HG02938 (cell line): ENCODE measurements around the gene HLA-E.
"Not testable (repeated sequence)": the region's sequence is repeated elsewhere in the genome, so short reads cannot be mapped to it uniquely, and the experiment has no call there.

Experiments used
- ATAC-seq: cut with Tn5 transposase; IDR thresholded peaks from one replicate; pipeline ENCODE4 v1.9.1; 2021; ENCODE audit warnings: mild to moderate bottlenecking, moderate library complexity; ENCODE audit not compliant: unreplicated experiment

Gene HLA-E

GRCh38 chr6:30480536-30481156 is 8.7 kb upstream of the HLA-E start:
- ATAC-seq, result no peak

DNA sequence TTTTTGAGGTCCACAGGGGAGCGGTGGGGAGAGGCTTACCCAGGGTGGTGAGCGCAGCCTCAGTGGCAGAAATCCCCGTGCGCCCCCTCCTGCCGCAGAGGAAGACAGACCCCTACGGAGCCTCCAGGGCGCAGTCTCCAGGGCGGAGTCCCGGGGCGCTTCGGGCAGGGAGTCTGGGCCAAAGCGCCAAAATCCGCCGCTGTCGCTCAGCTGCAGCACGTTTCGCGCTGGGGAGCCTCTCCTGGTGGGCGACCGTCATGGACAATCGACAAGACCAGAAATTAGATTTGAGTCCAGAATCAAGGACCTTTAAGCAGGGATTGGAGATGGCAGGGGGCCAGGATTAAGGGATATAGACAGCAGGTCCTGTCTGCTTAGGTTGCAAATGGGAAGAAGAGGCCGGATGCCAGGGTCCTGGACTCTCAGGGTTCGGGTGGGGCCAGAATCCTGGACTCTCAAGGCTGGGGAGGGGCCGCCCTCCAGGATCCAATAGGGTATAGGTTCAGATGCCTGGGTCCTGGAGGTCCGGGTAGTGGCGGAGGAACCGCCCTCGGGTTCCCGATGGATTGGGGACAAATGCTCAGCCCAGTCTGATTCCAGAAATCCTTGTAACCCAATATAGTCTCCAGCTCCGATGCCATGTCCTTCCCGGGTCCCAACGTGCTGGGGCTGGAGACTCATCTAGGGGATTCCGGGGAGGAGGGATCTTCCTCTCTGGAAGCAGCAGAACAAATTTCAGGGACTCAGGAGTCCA is 7.9 kb upstream of the HLA-E start:
- ATAC-seq, result no peak

DNA sequence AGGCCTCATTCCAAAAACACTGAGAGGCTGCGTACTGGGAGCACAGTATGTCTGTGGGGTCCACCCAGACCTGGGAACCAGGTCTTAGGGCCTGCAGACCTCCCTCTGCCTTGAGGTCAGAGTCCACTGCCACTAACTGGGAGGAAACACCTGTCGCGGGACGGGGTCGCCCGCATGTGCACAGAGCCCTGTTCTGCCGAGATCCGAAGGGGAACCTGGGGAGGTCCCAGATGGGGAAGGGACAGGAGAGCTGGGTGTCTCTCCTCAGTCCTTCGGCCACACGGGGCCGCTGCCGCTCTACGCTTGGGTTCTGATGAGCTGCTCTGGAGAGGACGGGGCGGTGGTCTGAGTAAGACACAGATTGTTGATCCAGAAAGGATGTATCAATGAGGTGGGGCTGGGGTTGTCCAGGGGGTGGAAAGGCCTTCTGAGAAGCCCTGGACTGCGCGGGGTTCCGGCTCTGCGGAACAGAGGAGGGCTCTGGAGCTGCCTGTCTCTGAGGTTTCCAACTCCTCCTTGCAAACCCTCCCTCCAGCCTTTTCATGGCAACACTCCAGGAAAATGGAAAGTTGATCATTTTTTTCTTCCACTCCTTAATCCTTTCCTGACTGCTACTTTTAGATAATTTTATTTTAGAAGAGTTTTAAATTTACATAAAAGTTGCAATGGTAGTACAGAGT is 7.2 kb upstream of the HLA-E start:
- not testable (repeated sequence) for ATAC-seq

GRCh38 chr6:30483677-30484279 is 5.5 kb upstream of the HLA-E start:
- no peak for ATAC-seq

DNA sequence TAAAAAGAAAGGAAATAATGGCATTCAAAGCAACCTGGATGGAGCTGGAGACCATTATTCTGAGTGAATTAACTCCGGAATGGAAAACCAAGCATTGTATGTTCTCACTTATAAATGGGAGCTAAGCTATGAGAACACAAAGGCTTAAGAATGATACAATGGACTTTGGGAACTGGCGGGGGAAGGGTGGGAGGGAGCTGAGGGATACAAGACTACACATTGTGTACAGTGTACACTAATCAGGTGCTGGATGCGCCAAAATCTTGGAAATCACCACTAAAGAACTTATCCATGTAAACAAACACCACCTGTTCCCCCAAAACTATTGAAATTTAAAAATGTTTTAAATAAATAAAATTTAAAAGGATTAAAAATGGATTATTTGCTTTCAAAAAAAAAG is 4.1 kb upstream of the HLA-E start:
- ATAC-seq, result no peak

DNA sequence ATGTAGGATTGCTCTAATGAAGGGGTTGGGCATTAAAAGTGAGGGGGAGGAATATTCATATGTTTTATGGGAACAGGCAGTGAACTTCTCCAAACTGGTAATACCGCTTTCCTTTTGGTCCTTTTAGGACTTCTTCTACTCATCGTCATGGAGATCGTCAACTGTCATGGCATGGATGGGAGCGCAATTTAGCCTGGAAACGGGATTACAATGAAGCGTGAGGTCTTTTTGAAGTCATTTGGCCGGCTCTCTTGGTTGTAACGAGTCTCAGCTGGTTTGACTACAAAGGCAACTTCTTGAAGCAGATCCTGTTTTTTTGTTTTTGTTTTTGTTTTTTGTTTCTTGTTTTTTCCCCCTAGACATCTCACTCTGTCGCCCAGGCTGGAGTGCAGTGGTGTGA is 1.4 kb upstream of the HLA-E start:
- ATAC-seq, result no peak

- ATAC-seq, result not testable (repeated sequence)
Measured at GRCh38 chr6:30488697-30489080, 620 bp upstream of the HLA-E start.

DNA sequence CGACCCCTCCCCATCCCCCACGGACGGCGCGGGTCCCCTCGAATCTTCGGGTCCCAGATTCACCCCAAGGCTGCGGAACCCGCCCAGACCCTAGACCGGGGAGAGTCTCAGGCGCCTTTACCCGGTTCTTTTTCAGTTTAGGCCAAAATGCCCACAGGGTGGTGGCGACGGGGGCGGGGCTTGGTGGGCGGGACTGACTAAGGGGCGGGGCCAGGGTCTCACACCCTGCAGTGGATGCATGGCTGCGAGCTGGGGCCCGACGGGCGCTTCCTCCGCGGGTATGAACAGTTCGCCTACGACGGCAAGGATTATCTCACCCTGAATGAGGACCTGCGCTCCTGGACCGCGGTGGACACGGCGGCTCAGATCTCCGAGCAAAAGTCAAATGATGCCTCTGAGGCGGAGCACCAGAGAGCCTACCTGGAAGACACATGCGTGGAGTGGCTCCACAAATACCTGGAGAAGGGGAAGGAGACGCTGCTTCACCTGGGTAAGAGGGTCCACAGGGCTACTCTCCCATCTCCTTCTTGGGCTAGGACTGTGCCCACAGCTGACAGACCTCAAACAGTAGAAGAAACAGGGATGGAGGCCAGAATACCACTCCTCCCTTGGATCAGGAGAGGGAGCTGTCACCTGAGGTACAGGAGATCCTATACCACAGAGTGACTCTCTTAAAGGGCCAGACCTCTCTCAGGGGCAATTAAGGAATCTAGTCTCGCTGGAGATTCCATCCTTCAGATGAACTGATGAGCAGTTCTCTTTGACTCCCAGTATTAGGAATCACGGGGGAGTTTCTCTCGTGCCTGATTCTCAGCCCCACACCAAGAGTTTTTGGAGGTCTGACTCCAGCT is 942 bp downstream of the HLA-E start:
- ATAC-seq, result no peak

DNA sequence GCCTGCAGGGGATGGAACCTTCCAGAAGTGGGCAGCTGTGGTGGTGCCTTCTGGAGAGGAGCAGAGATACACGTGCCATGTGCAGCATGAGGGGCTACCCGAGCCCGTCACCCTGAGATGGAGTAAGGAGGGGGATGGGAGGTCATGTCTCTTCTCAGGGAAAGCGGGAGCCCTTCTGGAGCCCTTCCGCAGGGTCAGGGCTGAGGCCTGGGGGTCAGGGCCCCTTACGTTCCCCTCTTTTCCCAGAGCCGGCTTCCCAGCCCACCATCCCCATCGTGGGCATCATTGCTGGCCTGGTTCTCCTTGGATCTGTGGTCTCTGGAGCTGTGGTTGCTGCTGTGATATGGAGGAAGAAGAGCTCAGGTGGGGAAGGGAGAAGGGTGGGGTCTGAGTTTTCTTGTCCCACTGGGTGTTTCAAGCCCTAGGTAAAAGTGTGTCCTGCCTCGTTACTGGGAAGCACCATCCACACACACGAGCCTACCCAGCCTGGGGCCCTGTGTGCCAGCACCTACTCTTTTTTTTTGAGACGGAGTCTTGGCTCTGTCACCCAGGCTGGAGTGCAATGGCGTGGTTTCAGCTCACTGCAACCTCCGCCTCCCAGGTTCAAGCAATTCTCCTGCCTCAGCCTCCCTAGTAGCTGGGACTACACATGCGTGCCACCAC is 2.1 kb downstream of the HLA-E start:
- ATAC-seq, result not testable (repeated sequence)

DNA sequence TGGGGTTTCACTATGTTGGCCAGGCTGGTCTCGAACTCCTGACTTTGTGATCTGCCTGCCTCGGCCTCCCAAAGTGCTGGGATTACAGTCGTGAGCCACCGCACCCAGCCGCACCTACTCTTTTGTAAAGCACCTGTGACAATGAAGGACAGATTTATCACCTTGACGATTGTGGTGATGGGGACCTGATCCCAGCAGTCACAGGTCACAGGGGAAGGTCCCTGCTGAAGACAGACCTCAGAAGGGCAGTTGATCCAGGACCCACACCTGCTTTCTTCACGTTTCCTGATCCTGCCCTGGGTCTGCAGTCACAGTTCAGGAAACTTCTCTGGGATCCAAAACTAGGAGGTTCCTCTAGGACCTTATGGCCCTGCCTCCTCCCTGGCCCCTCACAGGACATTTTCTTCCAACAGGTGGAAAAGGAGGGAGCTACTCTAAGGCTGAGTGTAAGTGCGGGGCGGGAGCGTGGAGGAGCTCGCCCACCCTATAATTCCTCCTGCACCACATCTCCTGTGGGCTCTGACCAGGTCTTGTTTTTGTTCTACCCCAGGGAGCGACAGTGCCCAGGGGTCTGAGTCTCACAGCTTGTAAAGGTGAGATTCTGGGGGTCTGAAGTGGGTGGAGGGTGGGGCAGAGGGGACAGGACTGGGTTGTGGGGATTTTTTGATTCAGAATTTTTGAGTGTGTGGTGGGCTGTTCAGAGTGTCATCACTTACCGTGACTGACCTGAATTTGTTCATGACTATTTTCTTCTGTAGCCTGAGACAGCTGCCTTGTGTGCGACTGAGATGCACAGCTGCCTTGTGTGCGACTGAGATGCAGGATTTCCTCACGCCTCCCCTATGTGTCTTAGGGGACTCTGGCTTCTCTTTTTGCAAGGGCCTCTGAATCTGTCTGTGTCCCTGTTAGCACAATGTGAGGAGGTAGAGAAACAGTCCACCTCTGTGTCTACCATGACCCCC is 3.0 kb downstream of the HLA-E start:
- ATAC-seq, result no peak

DNA sequence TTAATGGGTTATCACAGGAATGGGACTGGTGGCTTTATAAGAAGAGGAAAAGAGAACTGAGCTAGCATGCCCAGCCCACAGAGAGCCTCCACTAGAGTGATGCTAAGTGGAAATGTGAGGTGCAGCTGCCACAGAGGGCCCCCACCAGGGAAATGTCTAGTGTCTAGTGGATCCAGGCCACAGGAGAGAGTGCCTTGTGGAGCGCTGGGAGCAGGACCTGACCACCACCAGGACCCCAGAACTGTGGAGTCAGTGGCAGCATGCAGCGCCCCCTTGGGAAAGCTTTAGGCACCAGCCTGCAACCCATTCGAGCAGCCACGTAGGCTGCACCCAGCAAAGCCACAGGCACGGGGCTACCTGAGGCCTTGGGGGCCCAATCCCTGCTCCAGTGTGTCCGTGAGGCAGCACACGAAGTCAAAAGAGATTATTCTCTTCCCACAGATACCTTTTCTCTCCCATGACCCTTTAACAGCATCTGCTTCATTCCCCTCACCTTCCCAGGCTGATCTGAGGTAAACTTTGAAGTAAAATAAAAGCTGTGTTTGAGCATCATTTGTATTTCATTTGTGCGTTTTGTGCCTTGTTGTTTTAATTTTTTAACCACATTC is 4.4 kb downstream of the HLA-E start:
- ATAC-seq, result no peak

DNA sequence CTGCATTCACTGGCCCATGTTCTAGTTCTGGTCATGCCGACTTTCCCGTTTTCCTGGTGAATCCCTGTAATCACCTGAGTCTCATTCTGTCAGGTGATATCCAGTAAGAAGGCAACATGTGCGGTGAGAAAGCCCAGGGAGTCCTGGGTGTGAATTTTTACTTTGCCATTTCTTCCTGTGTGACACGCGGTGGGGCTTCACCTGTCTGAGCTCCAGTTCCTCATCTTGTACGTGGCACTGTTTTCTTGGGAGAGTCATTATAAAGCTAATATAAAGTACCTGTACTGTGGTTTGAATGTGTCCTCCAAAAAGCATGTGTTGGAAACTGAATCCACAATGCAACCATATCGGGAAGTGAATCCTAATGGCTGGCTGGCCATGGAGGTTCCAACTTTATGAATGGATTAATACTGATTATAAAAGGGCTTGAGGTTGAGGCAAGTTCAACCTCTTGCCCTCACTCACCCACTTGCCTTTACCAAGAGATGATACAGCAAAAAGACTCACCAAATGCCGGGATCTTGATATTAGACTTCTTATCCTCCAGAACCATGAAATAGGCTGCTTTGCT is 5.1 kb downstream of the HLA-E start:
- ATAC-seq, result no peak

GRCh38 chr6:30495060-30495459 is 5.8 kb downstream of the HLA-E start:
- not testable (repeated sequence) for ATAC-seq

GRCh38 chr6:30495993-30496392 is 6.7 kb downstream of the HLA-E start:
- ATAC-seq, result no peak

- not testable (repeated sequence) for ATAC-seq
Measured at GRCh38 chr6:30497261-30497599, 7.9 kb downstream of the HLA-E start.

DNA sequence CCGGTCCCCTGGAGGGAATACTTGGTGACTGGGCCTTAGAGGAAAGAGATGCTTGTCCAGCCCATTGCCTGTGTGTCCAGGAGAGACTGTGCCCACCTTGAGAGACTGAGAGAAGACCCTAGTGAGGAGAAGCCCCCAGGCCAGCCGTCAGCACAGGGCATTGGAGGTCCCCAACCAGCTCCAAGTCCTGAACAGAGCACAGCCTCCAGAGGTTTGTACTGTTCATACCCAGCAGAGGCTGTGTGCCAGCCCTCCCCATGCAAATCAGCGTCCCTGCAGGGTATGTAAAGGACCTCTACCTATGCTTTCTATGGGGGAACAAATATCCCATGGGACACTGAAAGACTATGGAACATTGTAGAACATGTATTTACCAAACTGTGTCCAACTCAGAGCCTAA is 8.4 kb downstream of the HLA-E start:
- no peak for ATAC-seq

- not testable (repeated sequence) for ATAC-seq
Measured at GRCh38 chr6:30498705-30499104, 9.4 kb downstream of the HLA-E start.
